Stimulated activated CD4-positive, alpha-beta T cell treated with anti-CD3 and anti-CD28 coated beads, Interleukin-4, amount 100 ng/mL, for 1 hour (primary cell): ENCODE results near the gene CTAGE4.
"Not testable (repeated sequence)": the region's sequence is repeated elsewhere in the genome, so short reads cannot be mapped to it uniquely, and the experiment has no call there.

ENCODE experiments used
- DNase-seq: peaks from one replicate; pipeline ENCODE4 v3.0.0-alpha.2; 2020

Gene CTAGE4

GRCh38 chr7:144218581-144218980 lies 35.3 kb downstream of the CTAGE4 start:
- not testable (repeated sequence) for DNase-seq

GRCh38 chr7:144219149-144219548 lies 35.9 kb downstream of the CTAGE4 start:
- not testable (repeated sequence) for DNase-seq

GRCh38 chr7:144220531-144220930 lies 37.3 kb downstream of the CTAGE4 start:
- DNase-seq: not testable (repeated sequence)

- not testable (repeated sequence) for DNase-seq
Observed at GRCh38 chr7:144223675-144224074, 40.4 kb downstream of the CTAGE4 start.

GRCh38 chr7:144226866-144227265 lies 43.6 kb downstream of the CTAGE4 start:
- DNase-seq: not testable (repeated sequence)

- DNase-seq: not testable (repeated sequence)
Observed at GRCh38 chr7:144228810-144229209, 45.5 kb downstream of the CTAGE4 start.

- not testable (repeated sequence) for DNase-seq
Observed at GRCh38 chr7:144231027-144231426, 47.8 kb downstream of the CTAGE4 start.

- not testable (repeated sequence) for DNase-seq
Observed at GRCh38 chr7:144233039-144233438, 49.8 kb downstream of the CTAGE4 start.
